NCI-H2227 treated with DMSO at 0.1 percent for 48 hours (cell line): ENCODE data around the gene ANKS1B.

Source experiments
- DNase-seq: peaks from one replicate; lab custom pipeline; 2025; lab: John Stamatoyannopoulos, UW

The ANKS1B gene

DNA sequence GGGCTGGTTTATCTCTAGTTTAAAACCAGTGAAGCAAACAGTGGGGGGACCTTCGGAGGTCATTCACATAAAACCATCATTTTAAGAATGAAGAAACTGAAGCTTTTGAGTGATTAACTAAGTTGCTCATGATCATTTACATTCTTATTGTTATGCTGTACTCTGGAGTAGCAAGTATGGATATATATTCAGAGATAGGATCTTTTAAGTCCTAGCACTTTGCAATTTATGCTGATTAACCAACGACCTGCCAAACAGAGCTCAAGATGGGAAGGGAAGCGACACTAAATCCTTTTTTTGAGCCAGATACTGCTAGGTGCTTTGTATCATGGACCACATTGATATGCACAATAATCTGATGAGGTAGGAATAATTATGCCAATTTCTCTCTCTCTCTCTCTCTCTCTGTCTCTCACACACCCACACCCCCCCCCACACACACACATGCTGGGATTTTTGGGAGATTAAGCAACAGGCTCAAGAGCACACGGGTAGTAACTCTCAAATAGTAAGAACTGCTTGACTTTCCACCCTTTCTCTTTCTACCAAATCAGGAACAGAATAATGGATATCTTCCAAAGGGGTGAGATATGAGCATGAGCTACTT lies 1036.3 kb downstream of the ANKS1B start:
- DNase-seq = peak; percentile 95

DNA sequence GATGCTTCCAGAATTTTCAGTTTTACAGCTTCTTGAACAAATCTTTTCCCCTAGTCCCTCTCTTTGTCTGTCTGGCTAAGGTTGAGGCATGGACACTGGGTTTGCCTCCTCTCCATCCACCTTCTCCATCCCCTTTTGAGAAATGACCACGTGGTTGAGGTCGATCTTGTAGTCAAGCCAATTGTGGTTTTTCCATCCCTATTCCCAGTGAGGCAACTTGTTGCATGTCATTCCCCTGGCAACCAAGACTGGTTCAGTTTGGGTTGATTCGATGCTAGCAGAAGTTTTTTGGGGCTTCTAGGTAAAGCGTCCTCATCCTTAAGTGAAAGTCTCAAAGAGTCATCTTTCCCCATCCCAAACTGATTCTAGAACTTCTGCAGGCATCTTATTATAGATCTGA lies 1038.9 kb downstream of the ANKS1B start:
- DNase-seq = no peak

DNA sequence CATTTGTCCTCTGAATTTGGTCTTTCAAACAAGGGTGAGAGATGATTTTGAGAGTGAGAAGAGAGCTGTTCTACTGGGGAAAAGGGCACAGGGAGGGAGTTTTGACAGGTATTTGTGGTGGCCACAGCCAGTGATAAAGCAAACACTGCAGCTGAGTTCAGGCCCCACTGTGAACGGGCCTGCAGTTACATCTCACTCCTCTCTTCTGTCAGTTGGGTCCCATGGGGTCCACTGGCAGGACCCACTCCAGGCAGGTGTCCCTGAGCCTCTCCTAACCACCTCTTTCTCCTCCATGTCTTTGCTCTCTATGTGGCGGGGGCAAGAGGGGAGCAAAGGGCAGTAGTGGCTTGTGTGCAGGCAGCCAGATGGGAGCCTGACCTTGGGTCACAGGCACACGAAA lies 1044.8 kb downstream of the ANKS1B start:
- DNase-seq = no peak

DNA sequence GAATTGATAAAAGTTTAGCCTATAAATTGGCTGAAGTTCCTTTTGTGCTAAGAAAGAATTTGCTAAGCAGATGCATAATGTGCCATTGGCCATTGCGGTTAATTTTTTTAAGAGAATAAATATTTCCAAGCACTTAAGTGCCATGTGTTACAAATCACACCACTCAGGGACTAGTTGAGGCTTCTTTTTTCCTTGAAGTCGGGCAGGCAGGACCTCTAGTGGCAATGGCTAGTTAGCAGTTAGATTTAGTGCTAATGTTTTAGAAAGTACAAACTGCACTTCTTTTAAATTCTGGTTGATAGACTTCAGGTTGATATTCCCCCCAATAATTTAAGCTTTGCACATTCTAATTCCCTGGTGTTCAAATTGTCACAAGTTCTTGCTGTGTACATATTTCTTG lies 1045.4 kb downstream of the ANKS1B start:
- DNase-seq = peak; percentile 30

DNA sequence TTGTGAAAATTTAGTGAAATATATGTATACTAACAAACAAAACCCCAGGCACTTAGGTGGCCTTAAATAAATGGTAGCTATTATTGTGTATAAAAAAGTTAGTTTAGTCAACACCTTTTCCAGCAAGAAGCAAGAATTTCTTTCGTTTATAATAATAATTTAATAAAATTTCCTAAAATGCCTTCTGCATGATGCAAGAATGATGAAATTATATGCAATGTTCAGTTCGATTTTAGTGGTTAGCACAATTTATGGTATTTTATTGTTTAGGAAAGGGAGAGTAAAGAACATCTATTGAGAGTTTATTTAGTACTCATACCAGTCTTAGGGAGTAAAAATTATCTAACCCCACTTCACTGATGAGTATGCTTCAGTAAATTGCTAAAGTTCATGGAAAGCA lies 1048.9 kb downstream of the ANKS1B start:
- DNase-seq = no peak

DNA sequence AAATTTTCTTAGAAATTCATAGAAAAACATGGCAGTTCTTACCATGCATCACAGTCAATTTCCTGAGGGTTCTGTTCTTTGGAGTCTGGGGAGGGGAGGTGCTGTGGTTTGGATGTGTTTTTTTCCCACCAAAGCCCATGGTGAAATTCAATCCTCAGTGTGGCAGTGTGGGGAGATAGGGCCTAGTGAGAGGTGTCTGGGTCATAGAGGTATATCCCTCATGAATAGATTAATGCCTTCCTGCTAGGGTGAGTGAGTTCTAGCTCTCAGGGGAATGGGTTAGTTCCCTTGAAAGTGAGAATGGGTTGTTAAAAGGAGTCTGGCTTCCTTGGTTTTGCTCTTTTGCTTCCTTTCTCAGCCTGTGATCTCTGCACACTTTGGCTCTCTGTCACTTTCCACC lies 1061.9 kb downstream of the ANKS1B start:
- DNase-seq = no peak

DNA sequence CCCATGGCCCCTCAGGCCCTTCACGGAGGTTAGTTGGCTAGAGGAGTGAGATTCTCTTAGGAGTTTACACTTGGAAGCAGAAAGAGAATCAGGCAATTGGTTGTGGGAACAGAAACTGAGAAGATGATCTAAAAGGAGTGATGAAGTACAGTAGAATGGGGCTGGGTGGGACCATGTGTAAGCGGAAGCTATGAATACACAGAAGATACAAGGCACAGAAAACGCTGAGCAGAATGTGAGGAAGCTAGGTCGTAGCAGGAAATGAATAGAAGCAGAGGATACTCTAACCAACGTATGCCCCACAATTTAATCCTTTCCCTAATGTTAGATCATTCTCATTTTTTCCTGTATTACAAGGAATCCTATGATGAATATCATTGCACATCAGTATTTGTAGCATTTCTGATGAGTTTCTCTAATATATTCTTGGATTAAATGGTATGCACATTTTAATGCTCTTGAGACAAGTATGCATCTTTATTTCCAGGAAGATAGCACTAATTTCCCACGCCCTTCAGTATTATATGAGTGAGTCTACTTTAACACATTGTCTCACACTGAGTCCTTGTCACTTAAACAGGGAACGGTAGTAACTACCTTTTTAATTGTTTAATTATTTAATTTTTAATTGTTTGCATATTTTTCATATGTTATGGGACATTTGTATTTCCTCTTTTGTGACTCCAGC lies 1066.4 kb downstream of the ANKS1B start:
- DNase-seq = no peak

DNA sequence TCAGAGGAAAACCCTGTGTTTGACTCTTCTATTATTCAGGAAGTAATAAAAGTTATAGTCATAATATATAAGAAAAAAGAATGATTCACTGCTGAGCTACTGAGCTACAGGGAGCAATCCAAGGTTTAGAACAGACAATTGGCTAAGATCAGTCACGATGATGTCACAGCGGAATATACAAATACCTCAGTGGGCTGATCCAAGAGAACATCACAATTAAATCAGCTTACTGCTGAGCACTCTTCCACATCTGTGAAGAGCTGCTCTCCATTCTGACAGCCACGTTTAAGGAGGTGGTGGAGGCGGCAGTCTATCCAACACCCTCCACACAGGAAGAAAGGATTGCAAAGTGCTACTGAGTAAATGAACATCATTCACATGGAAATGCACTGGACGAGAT lies 1068.6 kb downstream of the ANKS1B start:
- DNase-seq = no peak

DNA sequence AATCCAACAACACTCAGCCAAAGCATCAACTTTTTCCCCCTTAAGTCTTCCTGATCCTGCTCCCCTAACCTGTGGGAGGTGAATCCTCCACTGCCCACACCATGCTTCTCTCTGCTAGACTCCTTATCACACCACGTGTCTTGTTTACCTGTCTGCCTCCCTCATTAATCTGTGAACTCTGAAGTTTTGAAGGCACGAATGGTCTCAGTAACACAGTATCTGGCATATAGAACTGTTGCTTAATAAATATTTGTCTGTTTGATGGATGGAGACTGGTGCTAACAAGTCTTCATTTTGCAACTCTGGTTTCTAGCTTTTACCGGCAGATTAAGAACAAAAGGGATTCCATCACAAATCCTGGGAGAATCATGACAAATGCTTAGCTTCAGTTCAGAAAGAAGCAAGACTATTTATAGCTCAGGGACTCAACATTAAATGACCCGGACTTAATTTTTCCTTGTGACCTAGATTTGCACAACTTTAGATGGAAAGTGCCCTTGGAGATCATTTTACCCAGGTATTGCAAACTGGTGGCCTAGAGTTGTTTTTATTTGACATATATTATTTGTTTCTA lies 1072.2 kb downstream of the ANKS1B start:
- no peak for DNase-seq

DNA sequence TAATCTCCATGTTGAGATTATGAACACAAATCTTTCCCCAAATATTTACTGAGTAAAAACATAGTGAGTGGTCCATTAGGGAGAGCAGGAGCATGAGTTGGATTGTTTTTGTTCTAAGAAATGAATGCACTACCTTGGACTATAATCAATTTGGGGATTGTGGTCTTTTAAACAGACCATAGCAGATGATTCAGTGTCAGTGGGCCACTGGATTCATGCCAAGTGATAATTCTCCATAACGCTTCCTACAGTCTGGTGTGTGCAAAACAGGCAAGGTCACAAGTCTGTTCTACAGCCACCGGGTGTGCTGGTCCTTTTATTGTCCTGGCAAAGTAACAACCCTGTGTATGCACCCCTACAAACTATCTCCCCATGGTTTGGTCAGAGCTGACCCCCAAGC lies 1073.3 kb downstream of the ANKS1B start:
- DNase-seq = no peak

DNA sequence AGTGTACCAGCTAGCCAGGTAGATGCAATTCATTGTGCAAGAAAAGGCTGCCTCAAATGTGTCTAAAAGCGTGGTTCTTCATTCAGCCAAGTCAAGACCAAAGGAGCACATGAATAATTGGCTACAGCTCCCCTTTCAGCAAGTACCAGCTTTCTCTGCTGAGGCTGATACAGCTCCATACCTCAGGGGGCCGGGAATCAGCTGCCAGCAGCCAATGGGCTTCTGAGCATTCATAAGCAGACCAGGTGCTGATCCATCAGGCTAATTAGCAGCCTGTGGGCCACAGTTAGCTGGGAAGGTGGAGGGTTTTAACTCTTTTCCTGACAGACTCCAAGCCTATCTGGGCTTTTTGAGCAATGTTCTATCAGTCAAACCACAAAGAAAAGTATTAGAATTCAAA lies 1075.0 kb downstream of the ANKS1B start:
- DNase-seq = peak; percentile 32

DNA sequence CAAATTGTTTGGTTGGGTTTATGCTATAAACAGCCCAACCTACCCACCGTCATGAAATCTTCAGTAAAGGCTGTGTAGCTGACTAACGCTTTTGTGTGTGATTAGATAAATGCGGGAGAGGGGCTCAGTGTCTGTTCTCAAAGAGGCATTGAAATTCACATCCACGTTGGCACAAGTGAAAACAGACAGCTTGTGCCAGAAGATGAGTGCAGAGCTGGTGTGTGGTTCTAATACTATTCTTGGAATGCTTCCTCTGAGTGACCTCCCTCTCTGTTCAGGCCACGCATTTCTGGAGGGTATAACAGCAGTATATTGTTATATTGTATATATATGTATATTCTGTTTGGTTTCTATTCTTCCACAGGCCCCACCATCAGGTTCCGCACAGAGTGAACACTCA lies 1075.9 kb downstream of the ANKS1B start:
- no peak for DNase-seq

DNA sequence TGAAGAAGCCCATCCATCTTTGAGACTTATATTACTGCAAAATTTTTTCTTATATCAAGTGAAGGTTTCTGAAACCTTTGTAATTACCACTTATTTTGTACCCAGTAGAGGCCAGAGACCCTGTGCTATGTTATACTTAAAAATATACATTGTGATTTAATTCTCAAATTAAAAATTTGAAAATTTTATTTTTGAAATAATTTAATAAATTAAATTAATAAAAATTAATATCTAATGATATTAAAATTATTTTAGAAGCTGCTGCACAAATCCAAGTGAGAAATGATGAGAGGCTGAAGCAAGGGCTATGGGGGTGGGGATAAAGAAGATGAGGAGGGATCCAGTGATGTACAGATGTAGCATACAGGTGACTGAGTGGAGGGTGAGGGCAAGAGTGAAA lies 1080.9 kb downstream of the ANKS1B start:
- DNase-seq = no peak

DNA sequence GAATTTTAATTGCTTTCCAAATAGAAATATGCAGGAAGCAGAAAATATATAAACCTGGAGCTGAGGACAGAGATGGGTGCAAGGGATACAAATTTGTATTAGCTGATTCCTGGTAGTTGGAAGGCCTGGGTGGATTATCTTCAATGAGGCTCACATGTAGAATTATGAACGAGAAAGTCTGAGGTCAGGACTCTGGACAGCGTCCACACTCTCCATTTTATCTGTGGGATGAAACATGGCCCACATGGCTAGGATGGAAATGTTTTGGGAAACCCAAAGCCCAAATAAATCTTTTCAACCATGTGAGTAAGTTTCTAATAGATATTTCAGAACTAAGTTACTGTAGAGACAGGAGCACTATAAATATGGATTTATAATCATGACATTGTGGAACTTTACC lies 1083.5 kb downstream of the ANKS1B start:
- DNase-seq = no peak

DNA sequence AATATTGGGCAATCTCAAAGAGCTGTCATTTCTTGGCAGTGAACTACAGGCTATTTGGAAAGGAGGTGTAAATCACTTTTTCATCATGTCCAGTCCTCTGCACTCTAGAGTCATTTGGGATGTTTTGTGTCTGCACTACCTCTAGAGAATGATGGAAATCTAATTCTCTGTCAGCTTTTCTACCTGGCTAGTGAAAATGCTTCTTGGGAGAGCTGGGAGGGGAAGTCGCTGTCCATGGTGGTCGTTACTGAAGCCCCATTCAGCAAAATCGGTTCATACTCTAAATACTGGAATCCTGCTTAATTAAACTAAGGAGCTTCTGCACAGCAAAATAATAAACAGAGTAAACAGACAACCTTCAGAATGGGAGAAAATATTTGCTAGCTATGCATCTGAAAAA lies 1087.8 kb downstream of the ANKS1B start:
- peak; percentile 16 for DNase-seq

DNA sequence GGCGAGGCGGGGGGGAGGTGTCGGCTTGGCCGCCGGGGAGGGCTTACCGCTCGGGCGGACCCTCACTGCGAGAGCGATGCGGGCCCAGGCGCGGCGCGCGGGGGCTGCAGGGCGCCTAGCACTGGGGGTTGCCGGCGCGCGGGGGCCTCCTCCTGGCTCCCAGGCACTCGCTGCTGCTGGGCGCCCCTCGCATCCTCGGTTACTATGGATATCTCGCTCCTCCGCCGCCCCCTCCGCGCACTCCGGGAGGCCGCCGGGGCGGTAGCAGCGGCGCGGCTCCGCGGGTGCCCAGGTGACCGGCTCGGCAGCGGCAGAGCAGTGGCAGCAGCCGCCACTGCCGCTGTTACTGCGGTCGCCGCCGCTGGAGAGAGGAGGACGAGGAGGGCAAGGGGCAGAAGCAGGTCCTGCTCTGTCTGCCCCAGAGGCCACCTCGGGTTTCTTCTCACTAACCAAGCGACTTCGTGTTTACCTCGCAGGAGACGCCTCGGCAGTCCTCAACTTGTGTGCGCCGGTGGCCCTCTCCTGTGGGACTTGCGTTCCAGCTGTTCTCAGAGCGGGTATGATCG lies 1089.6 kb downstream of the ANKS1B start:
- peak; percentile 50 for DNase-seq

DNA sequence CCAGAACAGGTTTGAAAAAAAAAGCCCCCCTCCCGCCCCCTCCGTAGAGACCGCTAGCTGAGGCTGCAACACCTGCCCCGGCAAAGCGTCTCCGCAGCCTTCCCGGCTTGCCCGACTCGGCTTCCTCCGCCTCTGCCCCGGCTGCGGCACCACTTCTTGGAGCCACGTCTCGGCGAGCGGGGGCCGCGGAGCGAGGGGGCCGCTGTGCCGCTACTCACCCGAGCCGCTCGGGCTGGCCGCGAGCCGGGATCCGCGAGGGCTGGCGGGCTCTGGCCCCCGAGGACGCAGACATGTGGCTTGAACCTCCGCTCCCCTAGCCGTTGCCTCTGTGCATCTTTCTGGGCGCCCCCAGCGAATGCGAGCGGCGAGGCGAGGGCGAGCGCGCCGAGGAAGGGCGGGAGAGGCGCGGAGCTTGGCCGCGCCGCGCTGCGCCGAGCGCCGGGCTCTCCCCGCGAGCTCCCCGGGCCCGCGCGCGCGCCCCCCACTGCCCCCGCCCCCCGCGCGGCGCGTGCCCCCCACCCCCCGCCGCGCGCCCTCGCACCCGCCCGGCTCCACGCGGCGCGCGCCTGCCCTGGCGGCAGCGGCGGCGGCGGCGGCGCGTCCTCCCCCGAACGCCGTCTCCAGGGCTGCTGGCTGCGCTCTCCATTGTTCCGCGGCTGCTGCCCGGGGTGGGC lies 1090.2 kb downstream of the ANKS1B start:
- DNase-seq = peak; percentile 59

DNA sequence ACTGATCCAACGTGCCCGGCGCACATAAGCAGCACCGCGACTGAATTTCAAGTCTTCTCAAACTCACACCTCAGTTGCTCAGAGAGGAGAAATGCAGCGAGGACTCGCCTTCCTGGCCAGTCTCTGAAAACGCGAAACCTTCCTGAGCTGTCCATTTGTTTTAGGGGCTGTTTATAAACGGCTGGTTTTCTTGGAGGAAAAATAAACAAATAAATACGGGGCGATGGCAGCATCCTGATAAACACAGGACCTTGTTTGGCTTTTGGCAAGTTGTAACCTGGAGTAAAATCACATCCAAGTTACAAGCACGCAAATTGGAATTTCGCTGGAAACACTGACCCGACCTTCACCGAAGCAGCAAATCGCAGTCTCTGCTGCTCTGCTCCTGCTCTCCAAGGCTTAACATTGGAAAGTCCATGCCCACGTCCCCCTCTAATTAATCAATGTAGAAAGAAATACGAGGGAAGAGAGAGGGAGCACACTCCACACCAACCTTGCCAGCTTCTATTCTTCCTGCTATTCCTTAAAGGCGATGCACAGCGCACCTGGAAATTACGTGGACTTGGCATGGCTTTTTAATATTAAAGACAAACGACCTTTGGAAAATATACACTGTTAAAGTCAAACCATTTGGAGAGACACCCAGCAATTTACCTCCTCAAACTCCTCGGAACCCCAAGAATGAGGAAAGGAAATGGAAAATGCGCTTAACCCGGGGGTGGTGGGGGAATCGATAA lies 1090.9 kb downstream of the ANKS1B start:
- DNase-seq = peak; percentile 83

DNA sequence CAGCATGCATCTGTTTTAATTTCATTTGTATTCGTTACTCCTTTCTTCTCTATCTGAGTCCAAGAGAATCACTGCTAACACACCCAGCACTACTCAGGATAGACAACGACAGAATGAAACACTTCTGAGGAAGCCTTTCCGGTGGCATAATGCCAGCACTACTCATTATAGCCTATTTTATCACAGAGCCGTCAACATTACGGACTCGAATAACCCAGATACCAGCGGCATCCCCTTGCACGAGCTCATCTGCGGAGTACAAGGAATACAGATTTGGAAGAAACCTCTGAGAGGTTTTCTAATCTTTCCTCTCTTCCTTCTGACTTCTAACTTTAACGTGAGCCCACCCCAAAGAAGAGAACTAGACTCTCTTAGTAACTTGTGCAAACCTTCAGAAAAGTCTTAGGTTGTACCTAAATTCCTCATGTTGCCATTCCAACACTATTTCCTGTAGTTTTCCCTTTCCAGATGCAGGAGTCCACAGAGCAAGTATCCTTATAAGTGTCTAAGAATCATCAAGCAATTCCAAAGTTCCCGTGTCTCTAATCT lies 1091.5 kb downstream of the ANKS1B start:
- DNase-seq = peak; percentile 83

DNA sequence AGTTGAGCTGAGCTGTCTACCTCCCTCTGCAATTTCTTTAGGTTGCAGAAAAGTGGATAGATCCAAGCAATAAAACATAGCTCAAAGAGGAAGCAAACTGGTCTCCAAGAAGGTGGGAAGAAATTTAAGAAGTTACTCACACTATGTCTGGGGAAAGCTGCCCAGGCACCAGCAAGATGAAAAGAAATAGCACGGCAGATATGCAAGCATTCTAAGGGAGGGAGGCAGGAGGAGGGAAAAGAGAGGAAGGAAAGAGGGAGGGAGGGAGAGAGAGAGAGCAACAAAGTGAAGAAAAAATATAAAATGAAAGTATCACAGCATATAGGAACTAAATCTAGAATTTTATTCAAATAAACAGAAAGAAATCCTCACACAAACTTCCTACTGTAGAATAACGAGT lies 1099.0 kb downstream of the ANKS1B start:
- no peak for DNase-seq

DNA sequence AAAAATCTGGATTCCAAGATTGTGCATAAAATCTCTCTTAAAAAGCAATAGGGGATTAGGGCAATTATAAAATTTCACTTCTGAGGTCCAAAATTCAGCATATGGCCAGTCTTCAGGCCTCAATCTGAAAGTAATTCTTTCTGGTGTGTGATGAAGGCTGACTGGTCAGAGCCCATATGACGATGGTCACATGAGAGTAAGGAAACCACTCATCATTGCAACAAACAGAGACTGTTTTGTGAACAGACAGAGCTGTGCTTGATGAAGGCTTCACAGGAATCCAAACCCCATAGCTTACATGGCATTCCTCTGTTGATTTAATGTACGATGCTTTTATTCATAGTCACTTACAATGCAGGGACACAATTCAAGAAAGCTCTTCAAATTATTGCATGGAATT lies 1101.5 kb downstream of the ANKS1B start:
- DNase-seq = no peak

DNA sequence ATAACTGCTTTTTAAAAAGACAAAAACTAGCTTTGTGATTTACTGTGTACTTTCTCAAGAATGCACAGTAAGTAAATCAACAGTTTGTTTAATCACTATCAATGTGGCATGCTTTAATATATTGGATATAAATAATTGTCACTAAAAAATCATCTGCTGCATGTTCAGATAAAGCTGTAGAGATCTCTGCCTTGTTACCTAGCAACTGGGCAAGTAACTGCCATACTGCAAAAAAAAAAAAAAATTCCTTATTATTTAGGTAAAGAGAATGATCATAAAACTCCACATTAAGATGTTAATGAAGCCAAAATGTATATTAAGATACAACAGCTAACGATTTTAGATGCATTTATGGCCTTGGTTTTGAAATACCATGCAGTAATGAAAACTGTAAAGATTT lies 1102.2 kb downstream of the ANKS1B start:
- DNase-seq = peak; percentile 22
